HG03354 (cell line): ENCODE results near the gene ANKRD33B.
"Not testable (repeated sequence)": the region's sequence is repeated elsewhere in the genome, so short reads cannot be mapped to it uniquely, and the experiment has no call there.

Experiments used
- ATAC-seq: cut with Tn5 transposase; IDR thresholded peaks from one replicate; pipeline ENCODE4 v1.9.1; 2021; ENCODE audit warnings: mild to moderate bottlenecking; ENCODE audit not compliant: unreplicated experiment, poor library complexity, severe bottlenecking

Gene ANKRD33B

DNA sequence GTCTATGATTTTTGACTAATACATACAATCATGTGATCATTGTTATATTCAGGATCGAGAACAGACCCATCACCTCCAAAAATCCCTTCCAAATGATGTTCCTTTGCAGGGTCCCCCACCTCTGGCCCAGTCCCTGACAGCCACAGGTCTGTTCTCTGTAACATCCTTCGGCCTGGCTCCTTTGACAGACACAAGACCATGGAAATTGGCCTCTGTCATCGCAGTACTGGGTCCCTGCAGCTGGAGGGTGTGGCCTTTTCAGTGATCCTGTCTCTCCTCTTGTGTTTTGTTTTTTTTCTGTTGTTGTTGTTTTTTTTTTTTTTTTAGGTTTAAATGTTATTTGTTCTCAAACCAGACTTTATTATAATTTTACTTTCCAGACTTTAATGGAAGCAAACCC lies 27.4 kb upstream of the ANKRD33B start:
- no peak for ATAC-seq

DNA sequence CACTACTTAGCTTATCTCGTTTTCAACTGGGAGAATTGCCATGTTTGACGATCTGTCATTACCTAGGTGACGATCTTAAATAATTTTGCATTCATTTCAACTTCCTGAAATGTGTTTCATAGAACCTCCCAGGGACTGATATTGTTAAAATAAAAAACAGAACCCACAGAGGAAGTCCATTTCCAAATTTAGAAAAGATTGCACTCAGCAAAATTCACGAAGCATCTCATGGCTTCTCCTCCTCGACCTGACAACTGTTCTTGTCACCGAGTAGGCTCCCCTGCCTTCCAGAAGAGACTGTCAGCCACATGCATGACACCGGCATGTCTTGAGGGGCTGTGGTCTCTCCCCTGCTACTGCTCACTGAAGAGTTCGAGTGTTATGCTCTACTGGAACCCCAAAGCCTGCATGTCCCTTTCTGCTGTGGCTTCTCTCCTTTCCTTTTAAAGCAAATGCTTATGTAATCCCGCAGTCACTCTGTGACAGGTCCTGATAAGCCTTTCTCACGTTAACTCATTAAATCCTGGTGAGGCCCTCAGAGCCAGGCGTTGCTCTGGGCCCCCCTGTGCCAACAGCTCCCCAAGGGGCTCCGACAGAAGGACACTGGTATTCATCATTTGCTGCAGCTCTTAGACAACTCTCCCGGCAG lies 26.8 kb upstream of the ANKRD33B start:
- peak; percentile 55 for ATAC-seq

GRCh38 chr5:10537624-10538023 lies 26.2 kb upstream of the ANKRD33B start:
- peak; percentile 21 for ATAC-seq

GRCh38 chr5:10538103-10538788 lies 25.6 kb upstream of the ANKRD33B start:
- no peak for ATAC-seq

- no peak for ATAC-seq
Observed at GRCh38 chr5:10538789-10539686, 24.8 kb upstream of the ANKRD33B start.

- ATAC-seq, result no peak
Observed at GRCh38 chr5:10539687-10539998, 24.2 kb upstream of the ANKRD33B start.

- no peak for ATAC-seq
Observed at GRCh38 chr5:10540036-10540544, 23.8 kb upstream of the ANKRD33B start.

- ATAC-seq, result no peak
Observed at GRCh38 chr5:10540951-10541646, 22.8 kb upstream of the ANKRD33B start.

- ATAC-seq, result no peak
Observed at GRCh38 chr5:10542055-10542550, 21.8 kb upstream of the ANKRD33B start.

DNA sequence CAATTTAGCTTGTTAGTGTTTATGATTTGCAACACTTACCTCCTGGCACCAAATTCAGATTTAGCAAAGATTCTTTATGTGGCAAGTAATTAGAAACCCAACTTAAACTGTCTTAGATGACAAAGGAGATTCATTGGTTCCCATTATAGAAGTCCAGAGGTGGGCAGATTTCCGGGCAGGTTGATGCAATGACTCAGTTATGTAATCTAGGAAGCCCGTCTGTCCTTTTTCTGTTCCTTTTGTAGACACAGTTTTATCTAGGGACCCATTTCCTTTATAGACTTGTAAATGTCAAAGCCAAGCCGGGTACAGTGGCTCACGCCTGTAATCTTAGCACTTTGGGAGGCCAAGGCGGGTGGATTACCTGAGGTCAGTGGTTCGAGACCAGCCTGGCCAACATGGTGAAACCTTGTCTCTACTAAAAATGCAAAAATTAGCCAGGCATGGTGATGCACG lies 20.3 kb upstream of the ANKRD33B start:
- no peak for ATAC-seq

DNA sequence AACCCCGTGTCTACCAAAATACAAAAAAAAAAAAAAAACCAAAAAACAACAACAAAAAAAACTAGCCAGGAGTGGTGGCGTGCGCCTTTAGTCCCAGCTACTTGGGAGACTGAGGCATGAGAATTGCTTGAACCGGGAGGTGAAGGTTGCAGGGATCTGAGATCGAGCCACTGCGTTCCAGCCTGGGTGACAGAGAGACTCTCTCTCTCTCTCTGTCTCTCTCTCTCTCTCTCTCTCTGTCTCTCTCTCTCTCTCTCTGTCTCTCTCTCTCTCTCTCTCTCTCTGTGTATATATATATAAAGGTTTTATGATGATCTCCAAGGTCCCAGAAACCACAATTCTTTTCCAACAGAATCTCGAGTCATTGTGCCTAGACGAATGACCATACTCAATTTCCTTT lies 18.8 kb upstream of the ANKRD33B start:
- no peak for ATAC-seq

GRCh38 chr5:10546186-10546585 lies 17.7 kb upstream of the ANKRD33B start:
- ATAC-seq, result no peak

GRCh38 chr5:10548418-10549122 lies 15.3 kb upstream of the ANKRD33B start:
- no peak for ATAC-seq

DNA sequence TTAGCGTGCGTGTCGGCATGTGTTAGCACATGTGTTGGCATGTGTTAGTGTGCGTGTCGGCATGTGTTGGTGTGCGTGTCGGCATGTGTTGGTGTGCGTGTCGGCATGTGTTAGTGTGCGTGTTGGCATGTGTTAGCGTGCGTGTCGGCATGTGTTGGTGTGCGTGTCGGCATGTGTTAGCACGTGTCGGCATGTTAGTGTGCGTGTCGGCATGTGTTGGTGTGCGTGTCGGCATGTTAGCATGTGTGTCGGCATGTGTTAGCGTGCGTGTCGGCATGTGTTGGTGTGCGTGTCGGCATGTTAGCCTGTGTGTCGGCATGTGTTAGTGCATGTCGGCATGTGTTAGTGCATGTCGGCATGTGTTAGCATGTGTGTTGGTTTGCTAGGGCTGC lies 14.8 kb upstream of the ANKRD33B start:
- not testable (repeated sequence) for ATAC-seq

- no peak for ATAC-seq
Observed at GRCh38 chr5:10550222-10550995, 13.5 kb upstream of the ANKRD33B start.

DNA sequence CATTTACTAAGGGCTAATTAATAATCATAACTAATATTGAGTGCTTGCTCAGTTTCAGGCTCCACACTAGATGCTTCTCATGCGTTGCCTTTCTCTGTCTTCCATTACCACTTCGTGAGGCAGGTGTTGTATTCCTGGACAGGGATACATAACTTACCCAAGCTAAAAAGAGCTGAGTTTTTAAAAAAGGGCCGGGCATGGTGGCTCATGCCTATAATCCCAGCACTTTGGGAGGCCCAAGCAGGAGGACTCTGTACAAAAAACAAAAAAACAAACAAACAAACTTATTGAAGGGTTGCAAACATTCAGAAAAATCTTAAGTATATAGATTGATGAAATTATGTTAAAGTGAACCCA lies 12.1 kb upstream of the ANKRD33B start:
- no peak for ATAC-seq

- peak; percentile 71 for ATAC-seq
Observed at GRCh38 chr5:10552183-10553143, 11.4 kb upstream of the ANKRD33B start.
